ENCODE data around the gene NR0B1.

Gene NR0B1

DNA sequence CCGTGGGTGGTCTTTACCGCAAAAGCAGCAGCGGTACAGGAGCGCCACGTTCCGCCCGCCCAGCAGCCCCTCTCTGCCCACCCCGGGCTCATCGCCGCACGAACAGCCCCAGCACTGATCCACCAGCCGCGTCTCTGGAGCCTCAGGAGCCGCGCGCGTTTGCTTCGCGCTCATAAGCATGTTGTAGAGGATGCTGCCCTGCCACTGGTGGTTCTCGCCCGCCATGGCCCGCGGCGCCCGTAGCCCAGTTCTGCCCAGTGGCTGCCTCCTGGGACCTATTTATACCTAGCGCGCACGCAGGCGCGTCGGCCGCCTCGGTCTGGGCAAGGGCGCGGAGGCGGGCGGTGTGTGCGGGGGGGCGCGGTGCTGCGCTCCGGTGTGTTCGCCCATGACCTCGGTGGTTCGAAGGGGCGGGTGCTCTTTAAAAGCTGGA is at the start of gene NR0B1:
Gene NR0B1, minus strand, starts transcription at position 252 of the 433 bp plus-strand sequence. Its CDS starts 27 bp downstream, at position 225.
- DNase-seq: no peak

GRCh38 chrX:30349946-30350345 is 40.8 kb upstream of the NR0B1 start:
- DNase-seq: no peak

GRCh38 chrX:30343206-30343605 is 34.0 kb upstream of the NR0B1 start:
- DNase-seq: no peak

DNA sequence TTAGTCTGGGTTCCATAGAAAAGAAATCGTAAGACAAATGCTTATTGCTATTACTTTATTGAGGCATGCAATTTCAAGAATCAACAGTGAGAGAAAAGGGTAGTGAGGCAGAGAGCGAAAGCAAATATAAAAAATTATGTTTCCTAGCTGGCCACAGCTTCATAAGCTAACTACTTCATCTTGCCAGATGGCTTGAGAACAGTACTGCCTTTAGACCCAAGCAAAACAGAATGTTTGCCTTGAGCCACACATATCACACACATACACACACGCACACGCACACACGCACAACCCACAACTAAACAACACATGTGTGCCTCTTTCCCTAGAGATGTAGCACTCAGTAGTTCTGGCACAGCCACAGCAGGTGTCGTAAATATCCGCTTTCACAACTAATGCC is 31.6 kb upstream of the NR0B1 start:
- no peak for DNase-seq

- DNase-seq: no peak
Observed at GRCh38 chrX:30327762-30328161, 18.6 kb upstream of the NR0B1 start.

DNA sequence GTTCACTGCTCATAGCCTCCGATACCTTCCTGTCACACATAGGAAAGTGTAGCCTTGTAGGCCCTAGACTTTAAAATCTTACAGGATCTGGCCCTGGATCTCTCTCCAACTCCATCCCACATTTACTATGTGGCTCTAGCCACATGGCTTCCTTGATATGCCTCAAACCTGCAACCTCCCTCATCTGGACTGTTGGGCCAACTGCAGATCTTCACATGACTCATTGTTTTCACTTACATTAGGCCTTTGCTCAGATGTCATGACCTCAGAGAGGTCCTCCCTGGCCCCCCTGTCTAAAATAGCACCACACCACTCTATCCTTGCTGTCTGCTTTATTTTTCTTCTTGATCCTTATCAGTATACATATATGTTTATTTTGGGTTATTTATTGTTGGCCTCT is 8.1 kb upstream of the NR0B1 start:
- DNase-seq: no peak

DNA sequence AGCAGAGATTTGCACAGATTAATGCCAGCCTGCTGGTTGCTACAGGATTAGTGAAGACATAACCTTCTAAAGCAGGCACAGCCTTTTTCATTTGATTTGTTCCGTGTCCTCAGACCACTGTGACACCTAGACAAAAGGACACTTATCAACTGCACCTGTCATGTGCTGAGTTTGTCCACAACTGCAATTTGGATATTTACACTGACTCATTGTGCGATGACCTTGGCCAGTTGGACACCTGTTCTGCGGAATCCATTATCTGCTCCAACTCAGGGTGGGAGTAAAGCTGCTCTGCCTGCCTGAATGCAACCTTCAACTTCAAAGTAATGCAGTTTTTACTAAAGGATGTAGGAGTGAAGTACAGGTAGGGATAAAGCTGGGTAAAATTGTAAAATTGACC is 4.1 kb upstream of the NR0B1 start:
- DNase-seq: peak; percentile 82 to 84

DNA sequence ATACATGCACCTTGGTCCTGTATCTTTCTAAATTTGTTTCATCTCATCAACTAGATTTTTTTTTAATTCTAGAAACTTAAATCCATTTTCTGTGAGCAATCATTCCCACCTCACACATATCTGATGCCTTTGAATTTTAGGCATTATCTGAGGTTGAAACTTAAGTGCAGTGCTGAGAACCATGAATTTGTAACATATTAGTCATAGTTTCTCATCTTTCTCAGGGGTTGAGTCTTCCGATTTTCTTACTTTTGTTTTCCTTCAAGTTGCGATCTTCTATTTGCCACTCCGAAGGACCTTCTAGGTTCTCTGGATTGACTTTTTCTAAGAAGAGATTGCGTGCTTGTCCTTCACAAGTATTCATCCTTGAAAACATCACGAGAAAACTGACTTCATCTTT is 3.7 kb upstream of the NR0B1 start:
- DNase-seq: no peak

GRCh38 chrX:30310429-30311206 is 1.4 kb upstream of the NR0B1 start:
- DNase-seq: no peak

- no peak for DNase-seq
Observed at GRCh38 chrX:30308263-30309138, 689 bp downstream of the NR0B1 start.

DNA sequence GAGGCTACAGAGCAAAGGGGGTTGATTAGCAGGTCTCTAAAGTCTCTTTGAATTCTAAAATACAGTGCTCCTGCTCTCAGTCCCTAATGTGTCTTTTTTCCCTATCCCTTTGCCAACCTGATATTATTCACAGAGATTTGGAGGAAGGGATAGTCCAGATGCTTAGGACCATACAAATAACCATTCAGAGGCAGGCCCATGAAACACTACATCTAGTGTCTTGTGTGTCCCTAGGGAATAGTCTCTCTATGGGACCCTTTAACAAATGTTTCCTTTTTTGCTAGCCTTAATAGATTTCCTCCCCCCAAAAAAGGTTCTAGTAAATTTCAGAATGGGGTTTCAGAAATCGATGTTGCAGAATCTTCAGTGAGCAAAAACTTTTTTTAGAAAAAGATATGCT is 1.7 kb downstream of the NR0B1 start:
- DNase-seq: no peak

DNA sequence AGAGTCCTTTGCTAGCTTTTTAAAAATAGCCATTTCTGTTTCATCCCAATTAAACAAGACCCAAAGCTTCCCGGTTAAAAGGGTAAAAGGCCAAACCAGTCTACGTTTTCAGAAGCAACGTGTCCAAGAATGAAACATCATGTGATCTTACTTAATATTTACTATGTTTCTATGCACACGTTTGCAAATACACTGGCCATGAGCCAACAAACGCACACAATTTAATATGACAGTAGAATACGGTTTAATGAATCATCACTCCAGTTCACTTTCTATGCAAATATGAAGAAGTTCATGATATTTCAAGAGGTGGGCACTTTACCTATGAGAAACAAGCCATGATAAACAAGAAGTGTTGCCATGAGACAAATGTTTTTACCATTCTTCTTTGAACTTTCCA is 4.3 kb downstream of the NR0B1 start:
- DNase-seq: peak; percentile 53 to 73

DNA sequence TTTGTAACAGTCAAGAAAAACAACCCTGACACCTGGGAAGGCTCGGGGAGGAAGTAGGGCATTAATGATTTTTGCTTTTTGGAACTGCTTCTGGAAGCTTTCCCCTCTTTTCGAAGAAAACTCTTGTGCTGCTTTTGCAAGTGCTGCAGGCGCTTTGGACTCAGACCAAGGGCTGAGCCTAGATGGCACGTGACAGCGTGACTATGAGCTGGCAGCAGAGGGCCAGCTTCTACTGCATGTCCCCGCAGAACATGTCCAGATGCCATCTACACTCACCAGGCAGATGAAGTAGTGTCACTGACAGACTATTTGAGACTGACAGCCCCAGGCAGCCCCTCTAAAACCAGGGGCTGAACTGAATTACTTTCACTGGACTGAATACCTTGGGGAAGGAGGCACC is 6.2 kb downstream of the NR0B1 start:
- peak; percentile 52 to 79 for DNase-seq

- DNase-seq: peak in 1 of 2 experiments; percentile 18
Observed at GRCh38 chrX:30301963-30302362, 7.2 kb downstream of the NR0B1 start.

GRCh38 chrX:30301208-30301607 is 8.0 kb downstream of the NR0B1 start:
- no peak for DNase-seq

GRCh38 chrX:30296408-30297254 is 12.6 kb downstream of the NR0B1 start:
- DNase-seq: no peak

GRCh38 chrX:30283456-30284200 is 25.6 kb downstream of the NR0B1 start:
- peak in 1 of 2 experiments; percentile 34 for DNase-seq

DNA sequence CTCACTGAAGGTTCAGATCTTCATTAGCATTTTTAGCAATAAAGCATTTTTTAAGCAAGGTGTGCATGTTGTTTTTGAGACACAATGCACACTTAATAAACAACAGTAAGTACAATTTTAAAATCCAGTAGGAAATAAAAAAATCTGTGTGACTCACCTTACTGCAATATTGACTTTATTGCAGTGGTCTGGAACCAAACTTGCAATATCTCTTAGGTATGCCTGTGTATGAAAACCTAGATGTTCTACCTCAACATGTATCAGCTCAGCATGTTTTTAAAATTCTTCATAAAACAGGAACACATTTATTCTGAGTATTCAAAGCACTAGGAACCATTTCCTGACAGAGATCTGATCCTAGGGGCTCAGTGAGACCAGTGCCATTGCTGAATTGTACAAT is 26.7 kb downstream of the NR0B1 start:
- DNase-seq: no peak

DNA sequence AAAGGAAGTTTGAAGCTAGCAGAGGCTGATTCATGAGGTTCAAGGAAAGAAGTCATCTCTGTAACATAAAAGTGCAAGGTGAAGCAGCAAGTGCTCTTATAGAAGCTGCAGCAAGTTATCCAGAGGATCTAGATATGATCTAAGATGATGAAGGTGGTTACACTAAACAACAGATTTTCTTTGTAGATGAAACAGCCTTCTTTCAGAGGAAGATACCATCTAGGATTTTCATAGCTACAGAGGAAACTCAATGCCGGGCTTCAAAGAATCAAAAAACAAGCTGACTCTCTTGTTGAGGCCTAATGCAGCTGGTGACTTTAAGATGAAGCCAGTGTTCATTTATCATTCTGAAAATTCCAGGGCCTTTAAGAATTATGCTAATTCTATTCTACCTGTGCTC is 28.8 kb downstream of the NR0B1 start:
- no peak for DNase-seq

GRCh38 chrX:30278365-30278764 is 30.8 kb downstream of the NR0B1 start:
- no peak for DNase-seq

- no peak for DNase-seq
Observed at GRCh38 chrX:30275498-30275897, 33.7 kb downstream of the NR0B1 start.

DNA sequence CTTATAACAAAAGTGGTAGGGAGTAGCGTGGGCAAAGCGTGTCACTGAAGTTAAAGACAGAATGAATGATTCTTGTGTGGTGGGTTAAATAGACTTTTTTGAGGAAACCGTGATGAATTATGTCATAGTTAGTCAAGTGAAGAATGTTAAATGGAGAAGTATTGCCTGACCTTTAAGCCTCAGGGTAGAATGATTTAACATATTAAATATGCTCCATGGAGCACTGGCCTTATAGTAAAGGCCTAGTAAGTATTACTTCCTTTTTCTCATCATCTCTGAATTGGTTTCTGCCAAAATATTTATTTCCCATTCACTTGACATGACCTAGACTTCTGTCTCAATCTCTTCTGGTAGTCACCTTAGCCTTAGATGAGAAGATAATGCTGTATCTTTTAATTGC is 38.6 kb downstream of the NR0B1 start:
- DNase-seq: no peak

Measured in SHP77 (cell line).